Measurements from ENCODE around the gene TMEM242.

TMEM242 gene

DNA sequence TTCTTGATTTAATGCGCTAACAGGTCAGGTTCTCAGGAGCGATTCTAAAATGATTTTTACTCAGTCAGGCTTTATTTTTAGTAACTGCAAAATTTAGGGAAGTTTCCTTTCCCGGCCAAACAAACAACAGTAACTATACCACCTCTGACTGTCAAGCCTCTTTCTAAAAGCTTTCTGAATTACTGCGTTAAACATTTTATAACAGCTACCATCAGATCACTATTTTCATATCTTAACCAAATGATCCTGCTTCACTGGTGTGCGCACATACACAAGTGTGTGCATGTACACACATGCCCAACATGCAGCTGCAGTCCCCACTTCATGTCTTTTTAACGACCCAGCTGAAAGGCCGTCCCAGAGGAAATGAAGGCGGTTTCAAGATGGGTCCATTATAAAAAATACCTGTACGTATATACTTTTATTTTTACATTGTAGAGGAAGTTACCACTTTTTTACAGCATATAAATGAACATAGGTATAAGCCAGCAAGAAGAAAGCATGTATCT is 25.0 kb downstream of the TMEM242 start:
- ATAC-seq (replicated peaks; ENCODE audit: extremely low read depth, poor library complexity, severe bottlenecking) (no peak), DNase-seq (ENCODE audit: low spot score in 2 of 2) (no peak)
- H3K4me1 Mint-ChIP-seq: peaks cover 12% of the 10 kb centered on the region
- H3K4me3 Mint-ChIP-seq: no peak overlapping the region
- H3K9me3 Mint-ChIP-seq: no peaks in the 10 kb centered on the region
- no peak overlapping the region for H3K27ac Mint-ChIP-seq (ENCODE audit: low read depth)
- H3K36me3 Mint-ChIP-seq (ENCODE audit: insufficient read depth): no peaks in the 10 kb centered on the region
- no peaks in the 10 kb centered on the region for H3K27me3 Mint-ChIP-seq

GRCh38 chr6:157294654-157295053 is 28.7 kb downstream of the TMEM242 start:
- H3K4me3 Mint-ChIP-seq: no peak overlapping the region

GRCh38 chr6:157293780-157294179 is 29.5 kb downstream of the TMEM242 start:
- DNase-seq (ENCODE audit: low spot score in 2 of 2) (no peak), ATAC-seq (replicated peaks; ENCODE audit: extremely low read depth, poor library complexity, severe bottlenecking) (no peak)
- Mint-ChIP-seq H3K4me3 (no peak overlapping the region), H3K9me3 (no peaks in the 10 kb centered on the region), H3K27ac (ENCODE audit: low read depth) (no peak overlapping the region), H3K36me3 (ENCODE audit: insufficient read depth) (peaks cover 8% of the 10 kb centered on the region), H3K27me3 (no peaks in the 10 kb centered on the region), H3K4me1 (peaks cover 5% of the 10 kb centered on the region)

More at GRCh38 chr6:157294654-157295053, 28.7 kb downstream of the TMEM242 start:
- ATAC-seq (replicated peaks; ENCODE audit: extremely low read depth, poor library complexity, severe bottlenecking) (no peak), DNase-seq (ENCODE audit: low spot score in 2 of 2) (no peak)
- Mint-ChIP-seq H3K9me3 (no peaks in the 10 kb centered on the region), H3K27ac (ENCODE audit: low read depth) (no peak overlapping the region), H3K27me3 (no peaks in the 10 kb centered on the region), H3K4me1 (peaks cover 5% of the 10 kb centered on the region), H3K36me3 (ENCODE audit: insufficient read depth) (peaks cover 5% of the 10 kb centered on the region)

- Mint-ChIP-seq H3K4me3 (no peak overlapping the region), H3K27me3 (no peaks in the 10 kb centered on the region), H3K4me1 (peaks cover 5% of the 10 kb centered on the region), H3K36me3 (ENCODE audit: insufficient read depth) (peaks cover 8% of the 10 kb centered on the region), H3K27ac (ENCODE audit: low read depth) (no peak overlapping the region), H3K9me3 (no peaks in the 10 kb centered on the region)
- DNase-seq (ENCODE audit: low spot score in 2 of 2): no peak
- ATAC-seq (replicated peaks; ENCODE audit: extremely low read depth, poor library complexity, severe bottlenecking): no peak
Observed at GRCh38 chr6:157292202-157292601, 31.1 kb downstream of the TMEM242 start.

DNA sequence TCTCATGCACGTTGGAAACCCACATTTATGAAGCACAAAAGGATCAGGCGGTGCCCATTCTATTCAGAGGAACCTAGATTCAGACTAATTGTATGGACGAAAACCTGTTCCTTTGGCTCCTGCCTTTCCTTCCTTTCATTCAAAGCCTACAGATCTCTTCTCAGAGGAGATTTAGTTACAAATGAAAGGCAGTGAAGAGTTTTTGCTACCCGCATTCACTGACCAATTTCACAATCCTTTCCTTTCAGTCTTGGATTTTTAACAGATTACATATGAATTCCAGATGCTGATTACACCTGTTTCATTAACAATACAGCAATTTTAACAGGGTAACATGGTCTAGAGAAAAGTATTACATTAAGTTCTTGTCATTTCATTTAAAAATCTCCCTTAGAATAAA is 32.0 kb downstream of the TMEM242 start:
- H3K27me3 Mint-ChIP-seq: no peaks in the 10 kb centered on the region
- H3K36me3 Mint-ChIP-seq (ENCODE audit: insufficient read depth): peaks cover 8% of the 10 kb centered on the region
- H3K27ac Mint-ChIP-seq (ENCODE audit: low read depth): no peak overlapping the region
- DNase-seq (ENCODE audit: low spot score in 2 of 2) (no peak), ATAC-seq (replicated peaks; ENCODE audit: extremely low read depth, poor library complexity, severe bottlenecking) (no peak)
- H3K4me3 Mint-ChIP-seq: no peak overlapping the region
- H3K9me3 Mint-ChIP-seq: no peaks in the 10 kb centered on the region
- H3K4me1 Mint-ChIP-seq: no peaks in the 10 kb centered on the region

DNA sequence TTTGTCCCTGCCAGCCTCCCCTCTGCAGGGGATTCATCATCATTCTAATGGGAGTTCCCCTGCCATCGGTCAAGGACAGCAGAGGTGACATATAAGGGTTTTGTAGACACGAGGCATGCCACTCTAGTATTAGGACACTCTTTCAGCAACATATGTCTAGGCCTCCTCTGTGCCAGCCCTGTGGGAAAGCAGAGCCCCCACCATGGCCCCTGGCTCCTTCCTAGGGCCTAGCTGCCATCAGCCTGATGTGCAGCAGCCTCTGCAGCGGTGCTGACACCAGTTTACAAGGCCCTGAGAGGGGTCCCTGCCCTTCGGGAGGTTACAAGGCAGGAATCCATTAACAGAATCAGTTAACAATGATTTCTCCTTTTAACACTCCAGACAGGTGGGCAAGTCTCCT is 32.5 kb downstream of the TMEM242 start:
- no peaks in the 10 kb centered on the region for H3K27me3 Mint-ChIP-seq
- no peaks in the 10 kb centered on the region for H3K9me3 Mint-ChIP-seq
- H3K4me1 Mint-ChIP-seq: no peaks in the 10 kb centered on the region
- ATAC-seq (replicated peaks; ENCODE audit: extremely low read depth, poor library complexity, severe bottlenecking) (no peak), DNase-seq (ENCODE audit: low spot score in 2 of 2) (no peak)
- H3K27ac Mint-ChIP-seq (ENCODE audit: low read depth): no peak overlapping the region
- H3K4me3 Mint-ChIP-seq: no peak overlapping the region
- peaks cover 8% of the 10 kb centered on the region for H3K36me3 Mint-ChIP-seq (ENCODE audit: insufficient read depth)

DNA sequence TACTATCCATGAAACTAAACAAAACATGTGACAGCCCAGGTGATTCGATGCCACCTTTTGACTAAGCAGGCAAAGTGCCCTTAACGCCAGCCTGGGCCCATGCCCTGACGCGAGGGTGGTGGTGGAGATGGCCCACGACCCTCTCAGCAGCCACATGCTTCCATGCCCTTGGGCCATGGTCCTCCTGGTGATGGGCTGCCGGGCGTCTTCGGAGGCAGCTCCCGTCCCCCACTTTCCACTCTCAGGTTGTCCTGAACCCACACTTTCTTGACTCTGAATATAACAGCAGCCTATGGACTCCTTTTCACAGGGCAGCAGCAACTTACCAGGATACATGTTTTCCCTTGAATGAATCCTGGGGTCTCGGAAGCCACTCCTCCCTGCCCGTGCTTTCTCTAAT is 33.6 kb downstream of the TMEM242 start:
- no peak for ATAC-seq (replicated peaks; ENCODE audit: extremely low read depth, poor library complexity, severe bottlenecking)
- Mint-ChIP-seq H3K9me3 (no peaks in the 10 kb centered on the region), H3K36me3 (ENCODE audit: insufficient read depth) (peaks cover 8% of the 10 kb centered on the region), H3K27ac (ENCODE audit: low read depth) (no peak overlapping the region), H3K4me3 (no peak overlapping the region), H3K4me1 (no peaks in the 10 kb centered on the region), H3K27me3 (no peaks in the 10 kb centered on the region)
- DNase-seq (ENCODE audit: low spot score in 2 of 2): no peak

DNA sequence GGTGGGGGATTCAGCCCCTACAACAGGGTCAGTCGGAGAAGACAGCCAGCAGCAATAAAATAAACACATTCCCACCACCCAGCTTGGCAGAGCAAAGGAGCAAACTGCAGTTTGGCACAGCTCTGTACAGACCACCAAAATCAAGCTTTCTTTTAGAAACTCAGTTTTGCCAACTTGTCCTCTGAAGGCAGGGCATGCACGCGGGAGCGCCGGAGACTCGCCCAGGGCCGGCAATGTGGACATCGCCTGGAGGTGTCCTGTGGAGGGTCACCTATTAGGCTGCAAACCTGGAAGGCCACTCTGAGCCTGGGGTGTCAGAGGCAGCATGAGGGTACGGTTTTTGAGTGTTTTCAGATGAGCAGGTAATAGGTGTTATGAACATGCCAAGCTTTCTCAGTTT is 34.7 kb downstream of the TMEM242 start:
- DNase-seq (ENCODE audit: low spot score in 2 of 2) (no peak), ATAC-seq (replicated peaks; ENCODE audit: extremely low read depth, poor library complexity, severe bottlenecking) (no peak)
- H3K27ac Mint-ChIP-seq (ENCODE audit: low read depth): no peak overlapping the region
- no peaks in the 10 kb centered on the region for H3K9me3 Mint-ChIP-seq
- H3K27me3 Mint-ChIP-seq: no peaks in the 10 kb centered on the region
- H3K36me3 Mint-ChIP-seq (ENCODE audit: insufficient read depth): peaks cover 8% of the 10 kb centered on the region
- no peaks in the 10 kb centered on the region for H3K4me1 Mint-ChIP-seq
- no peak overlapping the region for H3K4me3 Mint-ChIP-seq

DNA sequence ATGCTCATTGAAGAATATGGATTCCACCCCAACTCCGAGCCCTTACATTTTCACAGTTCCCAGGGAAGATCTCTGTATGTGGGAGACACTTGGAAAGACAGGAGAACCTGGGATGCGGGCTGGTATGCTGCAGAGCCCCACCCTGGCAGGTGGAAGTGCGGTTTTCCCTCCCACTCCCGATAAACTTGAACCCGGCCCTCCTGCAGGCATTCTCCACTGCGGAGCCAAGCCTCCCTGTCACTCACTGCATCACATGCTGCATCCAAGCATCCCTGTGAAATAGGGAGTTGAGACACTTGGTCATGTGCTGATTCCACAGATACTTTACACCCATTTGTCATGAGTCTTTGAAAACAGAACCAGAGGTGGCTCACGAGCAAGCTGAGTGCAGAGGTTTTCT is 35.4 kb downstream of the TMEM242 start:
- no peak for ATAC-seq (replicated peaks; ENCODE audit: extremely low read depth, poor library complexity, severe bottlenecking)
- Mint-ChIP-seq H3K27ac (ENCODE audit: low read depth) (no peak overlapping the region), H3K4me1 (no peaks in the 10 kb centered on the region)

DNA sequence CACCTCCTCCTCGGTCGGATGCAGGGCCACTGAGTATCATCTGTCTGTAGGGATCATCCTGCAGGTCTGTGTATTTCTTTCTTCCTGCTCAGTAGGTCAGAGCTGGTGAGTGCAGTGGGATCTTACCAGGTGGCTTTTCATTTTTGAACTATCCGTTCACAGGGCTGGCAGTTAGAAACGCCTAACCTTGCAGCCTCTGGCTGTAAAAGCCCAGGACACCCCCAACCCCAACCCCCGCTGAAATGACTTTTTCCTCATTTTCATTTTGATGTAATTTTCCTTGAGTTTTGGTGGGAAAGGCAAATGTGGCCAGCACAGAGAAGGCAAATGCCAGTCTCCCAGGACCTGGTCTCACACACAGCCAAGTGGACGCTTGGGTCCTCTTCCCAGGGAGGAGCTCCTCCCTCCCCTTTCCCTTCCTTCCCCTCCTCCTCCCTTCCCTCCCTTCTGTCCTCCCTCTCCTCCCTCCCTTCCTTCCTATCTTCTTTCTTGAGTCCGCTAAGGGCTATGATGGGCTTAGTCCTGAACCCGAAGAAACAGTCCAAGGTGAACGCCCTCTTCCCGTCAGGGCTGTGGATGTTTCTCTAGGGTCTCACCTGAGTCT is 36.0 kb downstream of the TMEM242 start:
- DNase-seq (ENCODE audit: low spot score in 2 of 2): no peak
- no peaks in the 10 kb centered on the region for H3K4me1 Mint-ChIP-seq

More for the DNA sequence above, 35.4 kb downstream of the TMEM242 start:
- H3K4me3 Mint-ChIP-seq: no peak overlapping the region
- peaks cover 8% of the 10 kb centered on the region for H3K36me3 Mint-ChIP-seq (ENCODE audit: insufficient read depth)
- H3K9me3 Mint-ChIP-seq: no peaks in the 10 kb centered on the region
- H3K27me3 Mint-ChIP-seq: no peaks in the 10 kb centered on the region
- no peak for DNase-seq (ENCODE audit: low spot score in 2 of 2)

GRCh38 chr6:157285422-157285779 is 37.9 kb downstream of the TMEM242 start:
- H3K27me3 Mint-ChIP-seq: no peaks in the 10 kb centered on the region
- no peak overlapping the region for H3K4me3 Mint-ChIP-seq
- no peak overlapping the region for H3K27ac Mint-ChIP-seq (ENCODE audit: low read depth)
- no peaks in the 10 kb centered on the region for H3K9me3 Mint-ChIP-seq
- no peaks in the 10 kb centered on the region for H3K4me1 Mint-ChIP-seq
- ATAC-seq (replicated peaks; ENCODE audit: extremely low read depth, poor library complexity, severe bottlenecking) (no peak), DNase-seq (ENCODE audit: low spot score in 2 of 2) (no peak)
- peaks cover 3% of the 10 kb centered on the region for H3K36me3 Mint-ChIP-seq (ENCODE audit: insufficient read depth)

More for the DNA sequence above, 36.0 kb downstream of the TMEM242 start:
- H3K36me3 Mint-ChIP-seq (ENCODE audit: insufficient read depth): peaks cover 5% of the 10 kb centered on the region
- no peak overlapping the region for H3K27ac Mint-ChIP-seq (ENCODE audit: low read depth)
- H3K27me3 Mint-ChIP-seq: no peaks in the 10 kb centered on the region
- ATAC-seq (replicated peaks; ENCODE audit: extremely low read depth, poor library complexity, severe bottlenecking): no peak
- no peak overlapping the region for H3K4me3 Mint-ChIP-seq
- no peaks in the 10 kb centered on the region for H3K9me3 Mint-ChIP-seq

DNA sequence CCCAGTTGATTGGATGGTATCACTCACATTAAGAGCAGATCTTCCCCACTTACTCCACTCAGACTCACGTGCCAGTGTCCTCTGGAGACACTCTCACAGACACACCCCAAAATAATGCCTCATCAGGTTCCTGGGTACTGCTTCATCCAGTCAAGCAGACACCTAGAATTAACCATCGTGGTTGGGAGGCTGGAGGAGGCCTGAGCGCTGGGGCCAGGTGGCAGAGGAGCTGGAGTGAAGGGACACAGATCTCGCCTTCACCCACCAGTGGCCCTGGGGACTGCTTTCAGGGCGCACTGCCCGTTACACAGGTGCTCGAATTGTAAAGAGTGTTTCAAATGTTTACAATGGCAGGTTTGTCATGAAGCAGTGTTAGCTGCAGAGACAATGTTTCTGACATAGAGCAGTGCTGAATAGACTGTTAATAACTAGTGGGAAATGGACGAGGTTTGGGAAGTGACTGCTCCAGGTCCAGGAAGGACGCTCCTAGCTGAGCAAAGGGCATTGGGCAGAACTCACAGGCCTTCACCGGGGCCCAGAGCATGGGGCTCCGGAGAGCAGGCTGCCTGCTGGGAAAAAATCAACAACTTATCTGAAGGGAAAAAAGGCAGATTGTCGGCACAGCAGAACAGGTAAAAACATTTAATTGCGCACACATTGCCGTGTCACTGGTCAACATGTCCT is 38.4 kb downstream of the TMEM242 start:
- H3K4me1 Mint-ChIP-seq: no peaks in the 10 kb centered on the region

More for the DNA sequence above, 38.4 kb downstream of the TMEM242 start:
- H3K4me3 Mint-ChIP-seq: no peak overlapping the region
- no peak for ATAC-seq (replicated peaks; ENCODE audit: extremely low read depth, poor library complexity, severe bottlenecking)
- no peaks in the 10 kb centered on the region for H3K9me3 Mint-ChIP-seq
- no peak overlapping the region for H3K27ac Mint-ChIP-seq (ENCODE audit: low read depth)
- DNase-seq (ENCODE audit: low spot score in 2 of 2): no peak
- H3K36me3 Mint-ChIP-seq (ENCODE audit: insufficient read depth): peaks cover 3% of the 10 kb centered on the region
- H3K27me3 Mint-ChIP-seq: no peaks in the 10 kb centered on the region

Data from central memory CD8-positive, alpha-beta T cell (primary cell).